Neural progenitor cell (in vitro differentiated cells): Measurements from ENCODE around the gene RTN4RL1. TPM values are rescaled to one million over a fixed set of nuclear protein-coding genes. Genes with fewer than 3 reads are reported as not detected.
"Not testable (repeated sequence)": the region's sequence is repeated elsewhere in the genome, so short reads cannot be mapped to it uniquely, and the experiment has no call there.

Source experiments
- DNase-seq: peaks from one replicate; pipeline ENCODE4 v3.0.0-alpha.2; 2016; ENCODE audit warnings: low spot score
- H2AFZ ChIP-seq: fragments of 200-600 bp; sonication (generic); replicated peaks from 2 replicates; pipeline ENCODE4 v1.6.1; 2016; ENCODE audit warnings: antibody characterized with exemption
- H3F3A ChIP-seq: fragments of 200-600 bp; sonication (generic); 2 replicates; pipeline ENCODE4 v1.6.1; 2016; ENCODE audit warnings: antibody characterized with exemption, low read depth
- H3K27ac ChIP-seq: fragments of 200-600 bp; sonication (generic); 2 replicates; pipeline ENCODE4 v1.5.1; 2016; ENCODE audit warnings: mild to moderate bottlenecking
- H3K27me3 ChIP-seq: fragments of 200-600 bp; sonication (generic); 2 replicates; pipeline ENCODE4 v1.6.1; 2016; ENCODE audit warnings: mild to moderate bottlenecking, moderate library complexity
- H3K36me3 ChIP-seq: fragments of 200-600 bp; sonication (generic); 2 replicates; pipeline ENCODE4 v1.5.1; 2016
- H3K4me1 ChIP-seq: fragments of 200-600 bp; sonication (generic); 2 replicates; pipeline ENCODE4 v1.6.1; 2016; ENCODE audit warnings: mixed run types
- H3K4me2 ChIP-seq: fragments of 200-600 bp; sonication (generic); 2 replicates; pipeline ENCODE4 v1.6.1; 2016
- H3K4me3 ChIP-seq: fragments of 200-600 bp; sonication (generic); 2 replicates; pipeline ENCODE4 v1.5.1; 2016
- H3K79me2 ChIP-seq: fragments of 200-600 bp; sonication (generic); 2 replicates; pipeline ENCODE4 v1.6.1; 2016; ENCODE audit warnings: low read depth
- H3K9ac ChIP-seq: fragments of 200-600 bp; sonication (generic); 2 replicates; pipeline ENCODE4 v1.6.1; 2016
- H3K9me3 ChIP-seq: fragments of 200-600 bp; sonication (generic); 2 replicates; pipeline ENCODE4 v1.5.1; 2016; ENCODE audit warnings: low read depth
- H4K20me1 ChIP-seq: fragments of 200-600 bp; sonication (generic); 2 replicates; pipeline ENCODE4 v1.6.1; 2016; ENCODE audit warnings: low read depth
- H3K27ac Mint-ChIP-seq: 3 replicates; pipeline ENCODE4 v1.8.0; 2021; ENCODE audit warnings: mixed read lengths
- H3K27me3 Mint-ChIP-seq: 2 replicates; pipeline ENCODE4 v1.8.0; 2022; ENCODE audit warnings: low read depth, mild to moderate bottlenecking, inconsistent platforms, moderate library complexity, mixed read lengths; ENCODE audit not compliant: insufficient read depth
- H3K36me3 Mint-ChIP-seq: 3 replicates; pipeline ENCODE4 v1.8.0; 2021; ENCODE audit warnings: mixed read lengths
- H3K4me1 Mint-ChIP-seq: 3 replicates; pipeline ENCODE4 v1.8.0; 2021; ENCODE audit warnings: mixed read lengths
- H3K4me3 Mint-ChIP-seq: 3 replicates; pipeline ENCODE4 v1.8.0; 2021; ENCODE audit warnings: mild to moderate bottlenecking, moderate library complexity, mixed read lengths
- H3K9me3 Mint-ChIP-seq: 3 replicates; pipeline ENCODE4 v1.8.0; 2020; ENCODE audit warnings: mixed read lengths
- CTCF ChIP-seq: fragments of 200-600 bp; sonication (generic); IDR thresholded peaks from 2 replicates; pipeline ENCODE4 v1.5.1; 2017; ENCODE audit warnings: antibody characterized with exemption, mild to moderate bottlenecking
- EZH2 ChIP-seq: fragments of 200-600 bp; sonication (generic); IDR thresholded peaks from 2 replicates; pipeline ENCODE4 v1.6.1; 2017; ENCODE audit warnings: antibody characterized with exemption, mild to moderate bottlenecking, moderate library complexity
- EZH2phosphoT487 ChIP-seq: fragments of 200-600 bp; sonication (generic); IDR thresholded peaks from 2 replicates; pipeline ENCODE4 v1.6.1; 2017; ENCODE audit warnings: antibody characterized with exemption
- total RNA-seq: library from RNA; depleted of rRNA; stranded (reverse); fragments of >200 nt; gene quantifications from 2 replicates; pipeline ENCODE4 v1.2.3, GENCODE V29; 2015; ENCODE audit warnings: low replicate concordance

The RTN4RL1 gene
- total RNA-seq, 1 donor from 2014 or later = 3.4 TPM

- Mint-ChIP-seq H3K4me1 (no peaks in the 10 kb centered on the region), H3K27me3 (peaks cover 6% of the 10 kb centered on the region), H3K9me3 (no peaks in the 10 kb centered on the region), H3K4me3 (no peak overlapping the region), H3K36me3 (peaks cover 17% of the 10 kb centered on the region), H3K27ac (no peak overlapping the region)
- Histone ChIP-seq H3K36me3 (peaks cover 2% of the 10 kb centered on the region), H2AFZ (no peak overlapping the region), H3K9me3 (no peaks in the 10 kb centered on the region), H3K4me2 (no peak overlapping the region), H3K9ac (no peak overlapping the region), H3K27me3 (peaks cover 3% of the 10 kb centered on the region), H3K79me2 (no peaks in the 10 kb centered on the region), H3F3A (peaks cover 4% of the 10 kb centered on the region), H3K27ac (no peak overlapping the region), H4K20me1 (no peaks in the 10 kb centered on the region), H3K4me3 (no peak overlapping the region), H3K4me1 (no peaks in the 10 kb centered on the region)
- TF ChIP-seq CTCF (no peak), EZH2 (no peak), EZH2phosphoT487 (no peak)
- DNase-seq = no peak
These were observed 126.8 kb downstream of the RTN4RL1 start for GRCh38 chr17:1898332-1898731.

GRCh38 chr17:1897105-1897656, 128.0 kb downstream of the RTN4RL1 start:
- Histone ChIP-seq H3K79me2 (no peaks in the 10 kb centered on the region), H3K4me1 (no peaks in the 10 kb centered on the region), H3K27ac (no peak overlapping the region), H3K4me2 (no peak overlapping the region), H3F3A (peaks cover 11% of the 10 kb centered on the region), H3K9ac (no peak overlapping the region), H2AFZ (no peak overlapping the region), H3K9me3 (no peaks in the 10 kb centered on the region), H3K27me3 (no peaks in the 10 kb centered on the region), H3K36me3 (peaks cover 11% of the 10 kb centered on the region), H3K4me3 (no peak overlapping the region), H4K20me1 (no peaks in the 10 kb centered on the region)
- TF ChIP-seq EZH2 (no peak), CTCF (no peak), EZH2phosphoT487 (no peak)
- H3K9me3 Mint-ChIP-seq = no peaks in the 10 kb centered on the region
- peaks cover 24% of the 10 kb centered on the region for H3K36me3 Mint-ChIP-seq
- no peak for DNase-seq
- H3K4me1 Mint-ChIP-seq = no peaks in the 10 kb centered on the region
- no peak overlapping the region for H3K4me3 Mint-ChIP-seq
- H3K27me3 Mint-ChIP-seq = peaks cover 3% of the 10 kb centered on the region
- no peak overlapping the region for H3K27ac Mint-ChIP-seq

- no peak overlapping the region for H3K4me3 ChIP-seq
- no peaks in the 10 kb centered on the region for H4K20me1 ChIP-seq
- Mint-ChIP-seq H3K27me3 (peaks cover 3% of the 10 kb centered on the region), H3K36me3 (peaks cover 26% of the 10 kb centered on the region), H3K4me3 (no peak overlapping the region), H3K4me1 (no peaks in the 10 kb centered on the region), H3K9me3 (no peaks in the 10 kb centered on the region), H3K27ac (no peak overlapping the region)
- peaks cover 11% of the 10 kb centered on the region for H3K36me3 ChIP-seq
- TF ChIP-seq CTCF (no peak), EZH2phosphoT487 (no peak), EZH2 (no peak)
- H3K4me1 ChIP-seq = no peaks in the 10 kb centered on the region
- no peaks in the 10 kb centered on the region for H3K27me3 ChIP-seq
- H3F3A ChIP-seq = peaks cover 7% of the 10 kb centered on the region
- DNase-seq = no peak
- no peak overlapping the region for H3K4me2 ChIP-seq
- no peak overlapping the region for H3K9ac ChIP-seq
- no peak overlapping the region for H3K27ac ChIP-seq
- H2AFZ ChIP-seq = no peak overlapping the region
- H3K79me2 ChIP-seq = no peaks in the 10 kb centered on the region
- no peaks in the 10 kb centered on the region for H3K9me3 ChIP-seq
These were observed 128.7 kb downstream of the RTN4RL1 start for GRCh38 chr17:1896243-1897104.

GRCh38 chr17:1895479-1895878, 129.7 kb downstream of the RTN4RL1 start:
- H3F3A ChIP-seq, H3K27ac Mint-ChIP-seq, H3K4me1 ChIP-seq, H3K27me3 Mint-ChIP-seq, H3K9ac ChIP-seq, H3K4me2 ChIP-seq, DNase-seq, H3K9me3 Mint-ChIP-seq, H4K20me1 ChIP-seq, H3K27ac ChIP-seq, H3K27me3 ChIP-seq, H3K9me3 ChIP-seq, H3K4me3 ChIP-seq, H3K4me1 Mint-ChIP-seq, H3K79me2 ChIP-seq, H3K4me3 Mint-ChIP-seq, H2AFZ ChIP-seq: not testable (repeated sequence)
- H3K36me3 Mint-ChIP-seq = peaks cover 28% of the 10 kb centered on the region
- peaks cover 11% of the 10 kb centered on the region for H3K36me3 ChIP-seq
